Retinal pigment epithelial cell (primary cell): ENCODE data around the gene MAP4K1.

ENCODE experiments used
- DNase-seq: peaks from one replicate; pipeline ENCODE4 v3.0.0-alpha.2; 2010; ENCODE audit warnings: low read depth
- H3K4me3 ChIP-seq: 2 replicates; pipeline ENCODE4 v1.5.1; 2011; ENCODE audit warnings: mild to moderate bottlenecking, low read length, control low read depth, moderate library complexity
- CTCF ChIP-seq: conservative IDR thresholded peaks from 2 replicates; pipeline ENCODE4 v1.5.1; 2011; ENCODE audit warnings: low read depth, low read length, control low read depth, inconsistent platforms

The MAP4K1 gene

GRCh38 chr19:38543286-38543806 lies 74.4 kb downstream of the MAP4K1 start:
- no peak for DNase-seq
- no peak for TF ChIP-seq CTCF
- H3K4me3 ChIP-seq: no peak overlapping the region

- no peak for TF ChIP-seq CTCF
- no peak for DNase-seq
- no peak overlapping the region for H3K4me3 ChIP-seq
These were observed 75.7 kb downstream of the MAP4K1 start for GRCh38 chr19:38542040-38542439.

- no peak for TF ChIP-seq CTCF
- no peak overlapping the region for H3K4me3 ChIP-seq
- no peak for DNase-seq
These were observed 78.0 kb downstream of the MAP4K1 start for GRCh38 chr19:38539751-38540150.

GRCh38 chr19:38538793-38539528 lies 78.8 kb downstream of the MAP4K1 start:
- H3K4me3 ChIP-seq: no peak overlapping the region
- DNase-seq: peak; percentile 40

GRCh38 chr19:38538386-38538785 lies 79.4 kb downstream of the MAP4K1 start:
- TF ChIP-seq CTCF: no peak
- no peak overlapping the region for H3K4me3 ChIP-seq
- DNase-seq: no peak

More at GRCh38 chr19:38538793-38539528, 78.8 kb downstream of the MAP4K1 start:
- TF ChIP-seq CTCF: no peak
